GM04503 (cell line): ENCODE measurements around the gene PHKB.

ENCODE experiments used
- DNase-seq: peaks from one replicate; pipeline ENCODE4 v3.0.0-alpha.2; 2012; ENCODE audit warnings: low read depth

Gene PHKB

GRCh38 chr16:47568351-47568750 is 107.2 kb downstream of the PHKB start:
- no peak for DNase-seq

DNA sequence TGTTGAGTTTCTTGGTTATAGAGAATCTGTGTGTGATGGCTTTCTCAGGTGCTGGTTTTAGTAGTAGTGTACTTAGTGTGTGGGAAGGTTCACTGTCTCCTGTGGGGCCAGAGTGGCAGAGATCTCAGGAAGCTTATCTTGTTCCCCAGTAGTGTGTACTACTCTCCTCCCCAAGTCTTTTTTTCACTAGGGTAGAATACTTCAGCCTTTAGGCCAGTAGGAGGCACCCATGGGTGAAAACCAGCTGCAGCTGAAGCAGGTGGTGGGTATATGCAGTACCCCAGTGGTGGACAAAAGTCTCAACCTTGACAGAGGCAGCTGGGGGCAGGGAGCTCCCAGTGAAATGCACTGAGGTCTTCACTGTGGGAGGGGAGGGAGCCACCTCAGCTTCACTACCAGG is 109.9 kb downstream of the PHKB start:
- no peak for DNase-seq

DNA sequence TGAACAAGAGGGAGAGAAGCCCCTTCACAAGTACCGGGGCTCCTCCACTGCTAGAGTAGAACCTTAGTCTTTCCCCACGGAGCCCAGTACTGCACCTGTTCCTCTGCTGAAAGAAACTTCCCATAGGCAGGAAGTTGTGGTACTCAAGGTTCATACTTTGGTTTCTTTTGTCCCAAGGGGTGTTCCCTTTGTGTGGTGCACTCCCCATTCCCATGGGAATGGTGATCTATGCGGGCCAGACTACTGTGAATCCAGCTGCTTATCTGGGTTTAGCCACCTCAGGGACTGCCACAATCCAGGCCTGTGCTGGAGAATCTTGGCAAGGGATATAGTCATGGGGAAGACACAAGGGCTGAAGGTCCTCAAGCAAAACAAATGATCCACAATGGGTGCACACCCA is 110.6 kb downstream of the PHKB start:
- DNase-seq = no peak

DNA sequence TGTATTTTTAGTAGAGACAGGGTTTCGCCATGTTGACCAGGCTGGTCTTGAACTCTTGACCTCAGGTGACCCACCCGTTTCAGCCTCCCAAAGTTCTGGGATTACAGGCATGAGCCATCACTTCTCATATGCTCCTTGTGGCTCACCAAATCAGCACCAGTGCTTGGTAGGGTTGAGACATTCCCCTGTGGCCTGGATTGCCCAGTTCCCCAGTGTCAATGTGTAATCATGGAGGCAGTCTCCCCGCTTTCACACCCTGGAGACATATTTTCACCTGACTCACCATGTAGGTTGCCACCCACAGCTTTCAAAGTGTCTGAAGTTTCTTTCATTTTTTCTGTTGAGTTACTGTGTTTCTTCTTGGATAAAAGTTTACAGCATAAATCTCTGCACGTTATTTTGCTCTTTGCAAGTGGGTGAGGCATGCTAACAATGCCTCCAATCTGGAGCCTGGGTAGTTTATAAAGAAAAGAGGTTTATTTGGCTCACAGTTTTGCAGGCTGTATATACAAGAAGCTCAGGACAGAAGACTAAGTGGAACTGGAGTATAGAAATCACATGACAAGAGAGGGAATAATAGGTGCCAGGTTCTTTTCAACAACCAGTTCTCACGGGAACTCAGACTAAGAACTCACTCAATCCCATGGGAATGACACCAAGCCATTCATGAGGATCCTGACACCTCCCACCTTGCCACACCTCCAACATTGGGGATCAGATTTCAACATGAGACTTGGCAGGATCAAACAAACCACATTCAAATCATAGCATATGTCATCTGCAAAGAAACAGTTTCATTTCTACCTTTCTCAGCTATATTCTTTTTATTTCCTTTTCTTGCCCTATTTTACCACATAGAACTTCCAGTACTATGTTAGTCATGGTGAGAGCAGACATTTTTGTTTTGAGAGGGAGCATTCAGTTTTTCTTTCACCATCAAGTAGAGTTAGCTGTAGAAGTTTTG is 113.2 kb downstream of the PHKB start:
- no peak for DNase-seq

- DNase-seq = no peak
Measured at GRCh38 chr16:47577029-47577428, 115.9 kb downstream of the PHKB start.

GRCh38 chr16:47578033-47578432 is 116.9 kb downstream of the PHKB start:
- no peak for DNase-seq

DNA sequence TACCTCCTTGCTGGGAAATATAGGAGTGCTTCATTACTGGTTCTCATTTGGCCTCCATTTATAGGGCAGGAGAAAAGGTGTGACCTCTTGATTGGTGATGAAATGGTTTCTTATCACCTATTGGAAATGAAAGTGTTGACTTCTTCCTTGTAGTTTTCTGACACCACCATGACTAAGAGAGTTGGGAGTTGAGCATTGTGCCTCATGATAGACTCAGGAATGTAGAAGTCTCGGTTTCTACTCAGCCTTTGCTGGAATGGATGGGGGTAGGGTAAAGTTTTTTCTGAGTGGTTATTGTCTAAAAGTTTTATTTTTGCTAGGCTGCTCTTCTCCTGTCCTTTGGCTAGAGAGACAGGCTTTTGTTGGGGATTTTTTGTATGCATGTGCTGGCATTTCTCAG is 117.4 kb downstream of the PHKB start:
- no peak for DNase-seq

DNA sequence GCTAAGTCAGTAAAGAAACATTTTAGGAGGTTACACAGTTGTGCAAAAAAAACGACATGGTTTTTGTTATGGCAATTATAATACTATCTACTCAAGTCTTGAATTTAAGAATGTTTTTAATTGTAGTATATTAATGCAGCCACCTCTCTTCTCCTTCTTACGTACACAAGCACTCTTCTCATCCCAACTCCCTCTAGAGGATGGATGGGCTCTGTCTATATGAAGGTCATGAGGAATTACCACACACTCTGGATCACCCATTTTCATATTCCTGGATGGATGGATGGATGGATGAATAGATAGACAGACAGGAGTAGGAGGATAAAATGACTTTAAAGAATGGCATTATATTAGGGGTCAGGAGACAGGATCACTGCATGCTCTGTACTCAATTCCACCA is 120.0 kb downstream of the PHKB start:
- DNase-seq = no peak

DNA sequence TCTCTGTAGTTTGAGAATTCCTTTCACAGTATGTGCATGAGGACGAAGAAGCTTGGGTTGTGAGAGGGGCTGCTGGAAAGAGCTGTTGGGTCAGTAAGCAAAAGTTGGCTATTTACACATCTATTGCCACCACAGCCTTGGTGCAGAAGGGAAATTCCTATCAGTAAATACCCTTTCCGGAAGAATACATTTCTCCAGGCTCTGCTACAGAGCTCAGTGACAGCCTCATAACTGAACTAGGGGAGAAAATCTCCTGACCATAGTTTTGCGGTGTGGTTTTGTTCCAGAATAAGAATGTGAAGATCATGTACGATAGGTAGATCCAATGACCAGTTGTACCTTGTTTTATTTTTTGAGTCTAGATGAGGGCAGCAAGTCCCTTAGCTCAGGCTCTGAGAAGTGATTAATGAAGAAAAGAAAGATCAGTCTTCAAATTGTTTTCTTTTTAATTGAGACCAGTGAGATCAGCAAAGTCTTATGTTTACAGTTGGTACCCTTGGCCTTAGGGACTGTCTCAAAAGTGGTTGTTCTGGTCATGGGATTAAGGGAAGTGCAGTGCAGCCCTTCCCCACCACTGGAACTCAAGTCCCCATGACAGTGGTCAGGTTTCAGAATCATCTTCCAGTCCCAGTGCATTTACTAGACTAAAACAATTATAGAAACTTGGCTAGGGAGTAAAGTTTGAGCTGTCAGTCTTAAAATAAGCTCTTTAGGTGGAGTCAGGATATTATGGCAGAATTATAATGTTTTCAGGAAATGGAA is 123.5 kb downstream of the PHKB start:
- no peak for DNase-seq

DNA sequence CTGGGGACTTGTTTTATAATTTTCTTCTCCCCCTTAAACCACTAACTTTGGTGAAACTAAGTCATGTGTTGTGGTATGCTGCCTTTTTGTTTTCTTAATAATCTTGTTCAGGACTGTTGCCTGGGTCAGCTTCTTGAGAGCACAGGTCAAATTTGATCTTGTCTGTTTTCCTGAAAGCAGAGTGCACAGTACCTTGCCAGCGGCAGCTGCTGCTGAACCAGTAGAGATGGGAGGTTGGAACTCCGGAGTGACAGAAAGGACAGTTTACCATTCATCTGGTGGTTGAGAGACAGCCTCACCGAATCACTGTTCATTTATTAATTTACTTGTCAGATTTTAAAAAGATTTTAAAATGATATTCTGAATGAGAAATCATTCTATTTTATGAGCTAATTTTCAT is 125.0 kb downstream of the PHKB start:
- no peak for DNase-seq

GRCh38 chr16:47590472-47590871 is 129.3 kb downstream of the PHKB start:
- no peak for DNase-seq

- no peak for DNase-seq
Measured at GRCh38 chr16:47592232-47592631, 131.1 kb downstream of the PHKB start.

GRCh38 chr16:47599512-47599911 is 138.4 kb downstream of the PHKB start:
- DNase-seq = no peak

DNA sequence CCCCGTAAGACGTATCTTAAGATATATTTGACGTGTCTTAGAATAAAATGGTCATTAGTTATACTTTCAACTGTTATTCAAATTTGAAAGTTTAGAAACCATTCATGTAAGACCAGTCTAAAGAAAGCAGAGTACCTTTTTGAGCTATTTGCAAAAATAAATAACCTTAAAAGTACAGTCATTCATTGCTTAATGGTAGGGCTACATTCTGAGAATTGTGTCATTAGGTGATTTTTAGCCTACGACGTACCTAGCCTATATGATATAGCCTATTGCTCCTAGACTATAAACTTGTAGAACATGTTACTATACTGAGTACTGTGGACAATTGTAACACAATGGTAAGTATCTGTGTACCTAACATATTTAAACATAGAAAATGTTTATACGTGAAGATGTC is 139.2 kb downstream of the PHKB start:
- DNase-seq = no peak

DNA sequence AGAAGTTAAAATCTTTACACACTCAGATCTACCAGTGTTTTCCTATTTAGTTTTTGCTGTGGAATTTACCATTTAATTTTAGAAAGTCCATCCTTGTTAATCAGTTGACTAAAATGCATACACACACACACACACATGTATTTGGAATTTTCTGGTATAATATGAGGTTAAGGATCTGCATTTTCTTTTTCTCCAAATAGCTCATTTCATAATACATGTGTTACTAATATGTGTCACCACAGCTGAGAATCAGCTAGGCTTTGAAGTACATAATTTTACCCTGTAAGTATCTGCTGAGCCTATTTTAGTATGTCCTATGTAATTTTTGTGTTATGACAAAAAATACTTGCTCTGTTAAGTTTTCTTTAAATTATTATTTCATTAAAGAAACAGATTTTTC is 143.2 kb downstream of the PHKB start:
- no peak for DNase-seq

DNA sequence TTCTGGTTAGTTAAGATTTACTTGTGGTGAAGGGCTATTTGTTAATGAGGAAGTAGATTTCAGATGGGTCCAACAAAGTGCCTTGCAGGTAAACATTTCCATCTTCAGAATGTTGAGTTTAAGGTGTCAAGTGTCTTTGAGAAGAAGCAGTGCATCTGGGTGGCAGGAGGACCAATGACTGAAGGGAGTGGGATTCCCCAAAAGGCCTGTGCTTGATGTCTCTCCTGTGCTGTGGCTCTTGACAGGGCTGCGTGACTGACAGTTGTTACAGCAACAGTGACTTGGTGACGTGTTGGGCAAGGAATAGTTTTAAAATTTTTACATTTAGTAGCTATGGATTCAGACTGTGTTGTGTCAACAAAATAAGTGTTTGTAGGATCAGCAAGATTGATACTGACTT is 149.9 kb downstream of the PHKB start:
- no peak for DNase-seq

- no peak for DNase-seq
Measured at GRCh38 chr16:47611848-47612493, 150.8 kb downstream of the PHKB start.

- DNase-seq = no peak
Measured at GRCh38 chr16:47612711-47613110, 151.6 kb downstream of the PHKB start.

- DNase-seq = no peak
Measured at GRCh38 chr16:47613251-47613650, 152.1 kb downstream of the PHKB start.

DNA sequence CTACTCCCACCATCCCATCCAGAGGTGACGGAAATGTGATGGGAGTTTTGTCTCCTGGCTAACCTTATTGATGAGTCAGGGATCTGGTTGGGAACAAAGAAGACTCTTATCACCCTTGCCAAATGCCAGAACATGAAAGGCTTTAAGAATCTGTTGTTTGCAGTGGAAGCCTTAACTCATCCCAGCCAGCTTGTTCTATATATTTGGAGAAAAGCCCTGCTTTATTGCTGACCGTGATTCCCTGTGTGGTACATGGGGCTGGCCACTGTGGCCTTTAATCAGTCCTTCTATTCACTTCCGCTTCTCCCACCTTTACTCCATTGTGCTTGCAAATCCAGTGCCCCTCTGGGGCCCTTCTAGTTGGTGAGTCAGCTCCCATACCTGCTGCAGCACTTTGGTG is 156.6 kb downstream of the PHKB start:
- no peak for DNase-seq

DNA sequence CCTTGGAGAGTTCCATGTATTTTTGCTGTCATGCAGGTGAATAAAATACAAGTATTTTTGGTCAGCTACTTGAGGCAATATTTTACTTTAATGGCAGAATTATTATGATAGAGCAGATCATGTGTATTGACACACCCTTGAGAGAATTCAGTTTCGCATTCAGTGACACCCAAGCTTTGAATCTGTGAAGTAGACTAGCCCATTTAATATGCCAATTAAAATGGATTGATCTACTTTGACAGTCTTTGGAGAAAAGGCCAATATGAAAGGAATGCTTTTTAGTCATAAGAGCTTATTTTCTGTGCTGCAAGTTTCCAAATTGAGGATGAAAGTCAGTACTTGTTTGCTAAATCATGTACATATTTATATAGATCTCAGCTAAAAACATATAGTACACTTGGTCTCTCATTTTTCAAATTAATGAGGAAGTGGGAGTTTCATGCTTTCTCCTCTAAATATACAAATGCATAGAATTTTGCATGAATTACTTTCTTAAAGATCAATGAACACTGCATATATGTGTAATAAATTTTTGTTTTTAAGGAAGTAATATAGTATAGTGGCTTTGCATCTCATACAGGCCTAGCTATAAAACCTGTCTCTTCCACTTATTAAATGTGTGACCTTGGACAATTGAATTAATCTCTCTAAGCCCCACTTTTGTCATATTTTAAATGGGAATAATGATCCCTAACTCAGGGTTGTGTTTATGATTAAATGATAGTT is 161.5 kb downstream of the PHKB start:
- no peak for DNase-seq

- DNase-seq = no peak
Measured at GRCh38 chr16:47624563-47624962, 163.4 kb downstream of the PHKB start.
